ENCODE measurements around the gene NCAPH2.

NCAPH2 gene

DNA sequence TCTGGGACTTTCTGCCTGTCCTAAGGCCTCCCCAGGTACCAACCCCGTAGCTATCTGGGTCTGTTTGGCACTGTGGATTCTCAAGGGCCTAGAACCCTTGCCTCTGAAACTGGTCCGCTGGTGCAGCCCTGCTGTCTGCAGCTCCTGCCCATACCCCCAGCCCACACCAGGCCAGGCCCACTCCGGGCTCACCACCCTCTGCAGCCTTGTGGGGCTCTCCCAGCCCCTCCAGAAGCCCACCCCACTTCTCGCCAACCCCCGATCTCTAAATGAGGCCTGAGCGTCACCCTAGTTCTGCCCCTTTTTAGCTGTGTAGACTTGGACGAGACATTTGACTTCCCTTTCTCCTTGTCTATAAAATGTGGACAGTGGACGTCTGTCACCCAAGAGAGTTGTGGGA lies 42.4 kb downstream of the NCAPH2 start:
- DNase-seq, result no peak

DNA sequence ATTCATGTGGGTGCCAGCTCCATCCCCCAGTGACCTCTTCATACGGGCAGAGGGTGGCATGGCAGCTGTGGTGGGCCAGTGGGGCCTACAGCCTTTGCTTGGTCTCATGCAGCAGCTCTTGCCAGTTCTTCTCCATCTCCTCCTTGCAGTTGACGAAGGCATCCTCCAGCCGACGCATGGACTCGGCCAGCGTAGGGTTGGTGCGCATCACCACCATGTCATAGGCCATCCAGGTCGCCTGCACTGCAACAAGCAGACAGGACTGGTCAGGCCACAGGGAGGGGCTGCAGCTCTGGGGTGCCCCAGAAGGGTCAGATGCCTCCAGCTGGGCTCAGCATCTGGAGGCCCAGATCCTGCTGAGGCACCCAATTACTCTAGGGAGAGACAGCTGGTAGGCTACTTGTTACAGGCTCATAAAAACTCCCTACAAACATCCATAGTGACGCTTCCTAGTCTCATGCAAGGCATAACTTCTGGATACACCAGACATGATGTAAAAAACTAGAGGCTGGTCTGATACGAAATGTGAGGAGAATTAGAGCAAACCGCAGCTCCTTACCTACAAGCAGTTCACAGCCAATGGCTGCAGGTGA lies 43.2 kb downstream of the NCAPH2 start:
- no peak for DNase-seq

DNA sequence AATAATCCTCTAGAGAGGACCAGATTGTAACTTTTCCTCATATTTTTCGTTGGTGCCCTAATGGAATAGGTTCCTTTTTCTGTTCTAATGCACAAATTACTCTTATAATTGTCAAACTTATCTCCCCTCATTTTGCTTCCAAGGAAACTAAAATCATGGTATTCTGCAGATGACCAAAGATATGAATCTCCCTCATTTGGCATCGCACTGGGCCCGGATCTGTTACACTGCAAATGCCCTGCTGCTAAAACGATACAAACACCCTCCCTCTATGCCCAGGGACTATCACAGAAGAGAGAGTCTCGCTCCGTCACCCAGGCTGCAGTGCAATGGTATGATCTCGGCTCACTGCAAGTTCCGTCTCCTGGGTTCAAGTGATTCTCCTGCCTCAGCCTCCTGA lies 45.3 kb downstream of the NCAPH2 start:
- no peak for DNase-seq

DNA sequence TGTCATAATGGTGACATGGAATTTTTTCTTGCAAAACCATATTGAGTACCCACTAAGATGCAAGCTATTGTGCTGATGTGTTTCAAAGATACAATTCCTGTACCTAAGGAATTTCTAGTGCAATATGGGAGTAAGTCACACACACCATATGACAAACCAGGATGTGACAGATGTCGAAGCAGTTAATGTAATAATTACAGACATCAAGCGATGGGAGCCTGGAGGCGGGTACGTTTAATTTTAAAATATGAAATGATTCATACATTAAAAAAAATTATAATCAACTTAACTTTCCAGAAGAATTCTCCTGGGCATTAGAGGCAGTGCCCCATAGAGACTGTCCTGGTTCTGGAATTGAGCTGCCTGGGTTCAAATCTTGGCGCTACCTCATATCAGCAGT lies 48.7 kb downstream of the NCAPH2 start:
- no peak for DNase-seq

DNA sequence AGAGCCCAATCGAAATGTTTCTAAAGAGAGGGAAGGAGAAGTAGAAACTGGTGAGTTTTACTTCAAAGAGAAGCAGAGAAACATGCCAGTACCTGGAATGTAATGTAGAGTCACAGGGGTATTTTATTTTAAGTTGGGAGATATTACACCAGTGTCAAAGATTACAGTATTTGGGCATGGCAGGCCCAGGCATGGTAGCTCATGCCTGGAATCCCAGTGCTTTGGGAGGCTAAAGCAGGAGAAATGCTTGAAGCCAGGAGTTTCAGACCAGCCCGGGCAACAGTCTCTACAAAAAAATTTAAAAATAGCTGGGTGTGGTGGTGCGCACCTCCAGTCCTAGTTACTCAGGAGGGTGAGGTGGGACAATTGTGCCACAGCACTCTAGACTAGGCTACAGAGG lies 52.0 kb downstream of the NCAPH2 start:
- DNase-seq, result no peak

DNA sequence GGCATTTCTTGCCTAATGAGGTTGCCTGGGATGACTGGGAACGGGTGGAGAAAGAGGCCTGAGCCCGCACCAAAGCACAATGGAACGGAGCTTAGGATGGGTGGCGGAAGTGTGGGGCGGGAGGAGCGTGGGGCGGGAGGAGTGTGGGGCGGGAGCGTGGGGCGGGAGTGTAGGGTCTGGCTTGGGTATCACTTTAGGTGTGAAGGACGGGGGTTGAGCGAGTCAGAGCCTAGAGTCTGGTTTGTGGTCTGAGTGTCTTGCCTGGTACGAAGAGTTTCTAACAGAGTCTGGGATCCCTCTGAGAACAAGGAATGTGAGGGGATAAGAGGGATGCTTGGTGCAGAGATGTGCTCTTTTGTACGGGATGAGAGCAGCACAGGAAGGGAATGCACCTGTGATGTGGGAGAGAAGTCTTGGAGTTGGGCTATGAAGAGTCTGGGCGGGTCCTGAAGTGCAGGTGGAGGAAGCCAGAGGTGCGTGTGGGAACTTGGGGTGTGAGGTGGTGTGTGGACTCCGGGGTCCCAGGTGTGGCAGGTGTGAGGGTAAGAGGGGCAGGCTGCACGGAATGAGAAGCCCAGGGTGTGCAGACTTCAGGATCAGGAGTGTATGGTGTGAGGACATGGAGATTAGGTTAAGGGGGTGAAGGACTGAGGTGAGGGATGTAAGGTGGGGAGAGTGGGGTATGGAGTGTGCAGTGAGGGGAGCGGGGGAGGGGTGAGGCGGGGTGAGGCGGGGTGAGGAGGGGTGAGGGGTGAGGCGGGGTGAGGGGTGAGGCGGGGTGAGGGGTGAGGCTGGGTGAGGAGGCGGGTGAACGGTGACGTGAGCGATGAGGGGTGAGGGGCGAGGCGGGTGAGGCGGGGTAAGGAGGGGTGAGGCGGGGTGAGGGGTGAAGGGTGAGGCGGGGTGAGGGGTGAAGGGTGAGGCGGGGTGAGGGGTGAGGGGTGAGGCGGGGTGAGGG lies 53.7 kb downstream of the NCAPH2 start:
- DNase-seq, result no peak

DNA sequence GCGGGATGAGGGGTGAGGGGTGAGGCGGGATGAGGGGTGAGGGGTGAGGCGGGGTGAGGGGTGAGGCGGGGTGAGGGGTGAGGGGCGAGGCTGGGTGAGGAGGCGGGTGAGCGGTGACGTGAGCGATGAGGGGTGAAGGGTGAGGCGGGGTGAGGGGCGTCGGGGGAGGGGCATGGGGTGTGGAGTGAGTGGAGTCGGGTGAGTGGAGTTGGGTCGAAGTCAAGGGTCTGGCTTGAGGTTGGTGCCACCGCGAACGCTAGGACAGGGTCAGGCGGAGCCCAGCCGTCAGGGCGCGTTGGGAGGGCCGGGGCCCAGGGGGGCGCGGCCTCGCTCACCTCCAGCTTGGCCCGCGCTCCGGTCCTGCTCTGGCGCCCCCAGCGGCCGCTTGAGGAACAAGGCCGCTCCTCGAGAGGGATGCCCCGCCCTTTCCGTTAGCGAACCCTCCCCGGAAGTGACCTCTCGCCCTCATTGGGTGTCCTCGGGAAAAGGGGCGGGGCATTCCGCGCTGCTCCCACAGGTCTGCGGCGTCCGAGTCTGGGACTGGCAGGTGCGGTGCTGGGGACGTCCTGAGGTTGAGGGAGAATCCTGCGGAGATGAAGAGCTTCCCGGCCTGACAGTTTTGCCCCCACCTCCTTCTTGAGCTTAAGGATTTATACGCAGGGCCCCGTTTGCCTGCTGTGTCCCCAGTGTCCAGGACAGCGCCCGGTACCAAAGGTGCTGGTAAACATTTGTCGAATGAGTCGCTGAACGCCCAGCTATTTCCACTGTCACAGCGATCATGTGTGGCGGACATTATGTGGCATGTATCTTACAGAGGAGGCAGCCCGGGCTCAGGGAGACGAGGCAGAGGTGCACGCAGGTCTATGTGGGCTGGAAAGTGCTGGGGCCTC lies 54.7 kb downstream of the NCAPH2 start, which contains the start of gene SYCE3:
TSS of gene SYCE3 (minus strand) at position 397 of the 890 bp plus-strand sequence. CDS start 6,514 bp downstream, outside the sequence.
- peak; percentile 97 for DNase-seq

DNA sequence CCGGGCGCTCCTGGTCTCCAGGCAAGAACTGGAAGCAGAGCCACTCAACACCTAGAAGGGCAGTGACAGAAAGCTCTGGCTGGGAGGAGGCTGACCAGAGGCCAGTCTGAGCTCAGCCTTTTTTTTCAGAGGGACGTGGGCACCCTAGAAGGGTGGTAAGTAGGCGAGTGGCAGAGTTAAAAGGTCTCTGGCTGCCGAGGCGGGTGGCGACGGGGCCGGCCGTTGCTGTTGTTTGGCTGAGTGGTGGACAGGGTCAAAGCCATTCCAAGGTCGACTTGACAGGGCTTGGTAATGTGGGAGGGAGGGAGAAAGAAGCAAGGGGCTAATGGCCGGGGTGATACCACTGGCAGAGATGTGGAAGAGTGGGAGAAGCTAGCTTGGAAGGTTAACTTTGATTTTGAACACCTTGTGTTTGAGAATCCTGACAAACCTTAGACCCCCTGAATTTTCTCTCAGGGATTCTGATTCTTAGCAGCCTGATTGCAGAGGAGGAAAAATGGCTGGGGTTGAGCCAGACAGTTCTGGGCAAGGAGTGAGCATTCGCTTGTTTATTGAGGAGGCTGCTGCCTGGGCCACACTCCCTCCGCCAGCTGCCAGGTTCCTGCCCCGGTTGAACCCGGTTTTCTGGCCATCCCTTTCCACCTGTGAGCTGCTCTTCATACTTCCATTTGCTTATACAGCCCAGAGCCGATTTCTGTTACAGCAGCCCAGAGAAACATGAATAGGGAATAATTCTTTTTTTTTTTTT lies 55.6 kb downstream of the NCAPH2 start:
- DNase-seq, result no peak

DNA sequence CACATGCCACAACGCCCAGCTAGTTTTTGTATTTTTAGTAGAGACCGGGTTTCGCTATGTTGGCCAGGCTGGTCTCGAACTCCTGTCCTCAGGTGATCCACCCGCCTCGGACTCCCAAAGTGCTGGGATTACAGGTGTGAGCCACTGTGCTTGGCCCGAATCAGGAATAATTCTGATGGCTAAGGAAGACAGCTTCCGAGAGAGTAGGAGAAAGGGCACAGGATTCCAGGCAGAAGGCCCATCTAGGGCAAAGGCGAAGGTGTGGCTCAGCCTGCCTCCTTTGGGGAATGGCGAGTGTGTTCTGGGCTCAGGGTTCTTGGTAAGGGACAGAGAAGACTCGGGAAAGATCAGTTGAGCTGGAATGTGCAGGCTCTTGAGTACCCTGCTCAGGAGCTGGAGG lies 56.3 kb downstream of the NCAPH2 start:
- DNase-seq, result no peak

DNA sequence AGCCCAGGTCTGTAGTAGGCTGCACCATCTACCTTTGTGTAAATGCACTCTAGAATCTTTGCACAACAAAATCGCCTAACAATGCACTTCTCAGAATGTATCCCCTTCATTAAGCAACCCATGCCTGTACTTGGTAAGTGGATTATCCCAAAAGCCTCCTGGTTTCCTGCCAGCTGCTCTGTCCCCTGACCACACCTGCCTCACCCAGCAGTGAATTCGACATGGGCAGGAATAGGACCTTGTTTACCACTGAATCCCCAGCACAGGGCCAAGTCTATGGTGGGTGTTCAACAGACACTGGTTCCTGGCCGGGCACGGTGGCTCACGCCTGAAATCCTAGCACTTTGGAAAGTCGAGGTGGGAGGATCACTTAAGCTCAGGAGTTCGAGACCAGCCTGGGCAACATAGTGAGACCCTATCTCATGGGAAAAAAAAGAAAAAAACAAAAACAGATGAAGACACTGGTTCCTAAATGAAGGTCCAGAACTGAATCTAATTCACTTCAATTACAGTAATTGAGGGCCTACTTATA lies 59.8 kb downstream of the NCAPH2 start:
- peak; percentile 76 for DNase-seq

DNA sequence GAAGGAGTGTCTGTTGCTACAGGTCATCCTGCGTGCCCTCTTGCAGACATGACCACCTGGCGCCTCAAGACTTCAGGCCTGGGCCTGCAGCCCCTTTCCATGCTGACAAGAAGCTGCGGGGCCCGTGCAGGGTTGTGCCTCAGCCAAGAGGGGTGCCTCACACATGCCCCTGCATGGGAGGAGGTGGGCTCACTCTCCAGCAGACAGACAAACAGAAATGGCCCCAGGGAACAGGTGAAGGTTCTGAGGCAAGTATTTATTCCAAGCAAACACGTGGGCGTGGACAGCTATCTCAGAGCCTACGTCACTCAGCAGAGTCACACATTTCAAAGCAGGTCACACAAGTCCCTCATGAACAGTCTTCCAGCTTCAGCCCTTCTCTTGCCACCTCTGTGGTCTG lies 60.6 kb downstream of the NCAPH2 start:
- no peak for DNase-seq

DNA sequence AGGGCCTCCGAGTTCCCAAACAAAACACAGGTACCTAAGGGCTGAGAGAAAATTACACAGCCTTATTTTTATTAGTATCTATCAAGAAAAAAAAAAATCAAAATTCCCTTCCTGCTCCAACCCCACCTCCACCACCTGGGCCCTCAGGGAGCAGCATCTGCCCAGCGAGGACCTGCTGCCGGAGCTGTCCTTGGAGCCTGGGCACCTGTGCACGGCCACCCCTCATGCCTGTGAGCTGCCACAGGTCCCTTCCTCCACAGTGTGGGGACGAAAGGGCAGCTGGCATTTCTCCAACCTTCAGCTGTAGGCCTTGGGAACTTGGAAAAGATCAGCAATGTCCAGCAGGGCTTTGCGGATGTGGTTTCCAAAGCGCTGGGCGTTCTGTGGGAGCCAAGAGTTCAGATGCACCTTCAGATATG lies 61.0 kb downstream of the NCAPH2 start:
- DNase-seq, result no peak

DNA sequence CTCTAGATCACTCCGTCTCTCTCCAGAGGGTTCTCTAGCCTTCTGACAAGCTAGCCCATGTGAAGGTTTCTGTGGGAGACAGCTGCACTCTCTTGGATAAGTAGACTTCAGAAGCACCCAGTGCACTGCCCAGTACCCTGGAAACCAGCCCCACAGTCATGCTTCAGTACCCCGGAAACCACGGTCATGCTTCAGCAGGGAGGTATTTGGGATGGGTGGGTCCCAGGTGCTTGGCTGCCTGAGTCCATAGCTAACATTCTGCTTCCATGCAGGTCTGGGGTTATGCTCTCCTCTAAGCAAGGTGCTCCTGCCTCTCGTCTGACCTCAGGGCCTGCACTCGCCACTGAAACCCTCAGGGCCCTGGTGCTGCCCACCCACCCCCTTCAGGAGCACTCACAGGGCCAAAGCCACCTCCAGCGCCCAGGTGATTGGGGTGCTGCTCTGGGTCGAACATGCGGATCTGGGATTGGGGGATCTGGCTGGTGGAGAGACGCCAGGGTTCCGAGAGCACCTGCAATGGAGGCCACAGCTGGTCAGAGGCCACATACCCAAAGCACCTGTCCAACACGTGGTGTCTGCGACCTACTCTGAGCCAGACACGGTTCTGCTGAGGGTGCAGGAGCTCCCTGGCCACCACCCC lies 62.0 kb downstream of the NCAPH2 start:
- no peak for DNase-seq

DNA sequence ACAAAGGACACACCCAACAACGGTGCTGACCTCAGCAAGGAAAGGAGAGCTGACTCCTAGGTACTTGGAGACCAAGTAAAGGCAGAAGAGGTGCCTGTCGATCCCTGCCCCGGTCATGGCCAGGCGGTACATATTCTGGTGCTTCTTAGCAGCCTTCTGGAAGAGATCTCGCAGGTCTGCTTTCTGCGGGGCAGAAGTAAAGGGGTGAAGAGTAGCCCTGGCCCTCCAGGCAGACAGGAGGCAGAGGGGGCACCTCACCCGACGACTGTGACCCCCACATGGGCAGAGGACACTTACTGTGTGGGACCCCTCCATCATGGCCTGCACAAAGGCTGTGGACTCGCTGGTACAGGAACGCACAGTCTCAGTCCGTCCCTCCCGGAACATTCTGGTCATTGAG lies 62.8 kb downstream of the NCAPH2 start:
- no peak for DNase-seq

DNA sequence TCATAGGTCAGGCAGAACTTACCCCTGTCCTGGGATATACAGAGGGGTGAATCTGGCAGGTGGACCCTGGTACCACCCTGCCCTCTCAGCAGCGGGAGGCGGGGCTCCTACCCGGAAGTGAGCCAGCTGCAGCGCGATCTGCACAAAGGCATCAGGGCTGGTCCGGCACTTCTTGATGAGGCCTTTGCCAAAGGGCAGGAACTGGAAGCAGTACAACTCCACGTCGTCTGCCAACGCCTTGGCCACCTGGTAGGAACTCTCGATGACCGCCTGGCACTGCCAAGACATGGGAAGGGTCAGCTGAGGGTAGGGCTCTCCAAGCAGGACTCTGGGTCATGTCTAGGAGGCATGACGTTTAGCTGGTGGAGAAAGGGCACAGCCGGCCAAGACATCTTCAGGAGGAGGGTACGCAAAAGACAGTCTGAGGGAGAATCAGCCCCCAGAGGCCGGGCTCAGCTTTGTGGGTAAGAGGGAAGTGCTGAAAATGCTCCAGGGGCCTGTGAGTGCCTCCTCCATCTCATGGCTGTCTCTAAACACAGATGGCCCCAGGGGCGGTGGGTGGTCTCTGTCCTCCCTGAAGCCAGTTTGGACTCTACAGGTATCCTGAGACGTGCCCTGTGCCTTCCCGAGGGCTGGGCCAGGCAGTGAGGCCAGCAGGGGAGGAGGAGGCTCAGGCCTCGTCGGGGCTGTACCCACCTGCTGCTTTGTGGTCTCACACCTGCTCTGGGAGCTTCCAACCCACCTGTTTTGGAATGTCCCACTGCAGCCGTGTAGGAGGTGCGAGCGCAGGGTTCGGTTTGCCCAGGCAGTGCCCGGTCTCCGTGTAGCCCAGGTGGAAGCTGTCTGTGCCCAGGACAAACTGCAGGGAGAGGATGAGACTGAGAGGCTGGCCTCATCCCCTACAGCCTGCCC lies 63.5 kb downstream of the NCAPH2 start:
- DNase-seq, result no peak

DNA sequence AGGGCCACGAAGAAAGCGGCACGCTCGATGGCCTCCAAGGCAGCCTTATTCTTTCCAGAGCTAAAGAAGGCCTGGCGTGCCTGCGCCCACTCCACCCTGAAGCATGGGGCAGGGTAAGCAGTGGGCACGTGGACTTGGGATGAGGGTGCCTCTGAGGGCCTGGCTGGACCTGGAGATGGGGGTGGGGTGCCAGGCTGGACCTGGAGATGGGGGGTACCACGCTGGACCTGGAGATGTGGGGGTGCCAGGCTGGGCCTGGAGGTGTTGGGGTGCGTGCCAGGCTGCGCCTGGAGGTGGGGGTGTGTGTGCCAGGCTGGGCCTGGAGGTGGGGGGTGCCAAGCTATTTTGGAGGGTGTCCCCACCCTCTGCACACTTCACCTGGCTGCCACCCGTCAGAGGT lies 64.9 kb downstream of the NCAPH2 start:
- DNase-seq, result no peak

DNA sequence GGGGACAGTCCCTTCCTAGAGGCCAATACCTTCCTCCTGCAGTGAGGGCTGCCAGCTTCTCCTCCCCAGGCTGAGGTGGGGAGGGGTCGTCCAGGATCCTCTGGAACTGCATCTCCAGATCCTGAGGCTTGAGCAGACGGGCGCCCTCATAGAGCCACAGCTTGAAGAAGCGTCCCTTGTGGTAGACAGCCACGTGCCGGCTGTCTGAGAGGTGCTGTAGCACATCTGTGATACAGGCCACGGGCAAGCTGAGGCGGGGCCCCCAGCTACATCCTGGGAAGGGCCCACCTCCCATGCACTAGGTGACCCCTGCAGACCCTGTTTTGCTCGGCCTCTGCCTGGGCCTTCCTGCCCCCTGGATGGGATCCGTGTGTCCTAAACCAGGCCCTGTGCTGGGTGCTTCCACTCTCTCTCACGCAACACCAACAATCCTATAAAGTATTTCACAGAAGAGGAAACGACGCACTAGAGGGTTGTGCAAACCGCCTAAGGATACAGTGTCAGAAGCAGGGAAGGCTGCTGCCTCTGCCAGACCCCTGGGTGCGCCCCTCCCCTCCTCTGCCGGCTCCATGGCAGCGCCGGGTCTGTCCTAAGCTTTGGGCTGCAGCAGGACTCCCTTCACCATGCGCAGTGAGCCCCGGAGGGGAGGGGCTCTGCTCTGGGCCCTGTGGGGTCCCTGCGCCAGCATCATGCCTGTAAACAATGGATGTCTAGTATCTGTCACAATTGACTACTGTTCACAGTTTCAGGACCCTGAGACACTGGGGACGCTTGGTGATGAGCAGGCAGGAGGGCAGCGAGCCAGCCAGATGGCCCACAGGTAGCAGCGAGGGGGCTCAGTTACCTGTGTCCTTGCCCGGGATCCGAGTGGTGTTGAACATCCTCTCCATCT lies 65.7 kb downstream of the NCAPH2 start:
- no peak for DNase-seq

DNA sequence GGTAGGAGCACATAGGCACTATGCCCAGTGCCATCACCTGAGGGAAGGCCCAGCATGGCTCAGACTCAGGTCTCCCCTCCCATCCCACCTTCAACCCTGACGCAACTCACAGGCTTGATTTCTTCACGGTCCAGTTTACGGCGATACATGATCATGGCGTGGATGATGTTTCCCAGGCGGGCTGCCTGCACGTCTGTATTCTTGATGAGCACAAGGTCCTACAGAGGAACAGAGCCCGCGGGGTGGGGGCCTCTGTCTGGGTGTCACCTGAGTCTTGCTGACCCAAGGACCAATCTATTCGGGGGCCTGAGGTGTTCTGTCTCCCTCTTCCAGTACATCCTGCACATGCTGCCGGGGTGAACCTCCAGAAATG lies 66.3 kb downstream of the NCAPH2 start:
- no peak for DNase-seq
